GM18517 (cell line): Measurements from ENCODE around the gene ANKLE2.
"Not testable (repeated sequence)": the region's sequence is repeated elsewhere in the genome, so short reads cannot be mapped to it uniquely, and the experiment has no call there.

ENCODE experiments used
- ATAC-seq: cut with Tn5 transposase; IDR thresholded peaks from one replicate; pipeline ENCODE4 v1.9.1; 2021; ENCODE audit warnings: mild to moderate bottlenecking, moderate library complexity; ENCODE audit not compliant: unreplicated experiment

Gene ANKLE2

DNA sequence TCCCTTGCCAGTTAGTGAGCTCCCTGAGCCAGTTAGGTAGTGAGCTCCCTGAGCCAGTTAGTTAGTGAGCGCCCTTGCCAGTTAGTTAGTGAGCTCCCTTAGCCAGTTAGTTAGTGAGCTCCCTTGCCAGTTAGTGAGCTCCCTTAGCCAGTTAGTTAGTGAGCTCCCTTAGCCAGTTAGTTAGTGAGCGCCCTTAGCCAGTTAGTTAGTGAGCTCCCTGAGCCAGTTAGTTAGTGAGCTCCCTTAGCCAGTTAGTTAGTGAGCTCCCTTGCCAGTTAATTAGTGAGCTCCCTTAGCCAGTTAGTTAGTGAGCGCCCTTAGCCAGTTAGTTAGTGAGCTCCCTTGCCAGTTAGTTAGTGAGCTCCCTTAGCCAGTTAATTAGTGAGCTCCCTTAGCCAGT is 69.6 kb downstream of the ANKLE2 start:
- ATAC-seq, result not testable (repeated sequence)

GRCh38 chr12:132690112-132690511 is 71.5 kb downstream of the ANKLE2 start:
- no peak for ATAC-seq

GRCh38 chr12:132689227-132689626 is 72.4 kb downstream of the ANKLE2 start:
- no peak for ATAC-seq

DNA sequence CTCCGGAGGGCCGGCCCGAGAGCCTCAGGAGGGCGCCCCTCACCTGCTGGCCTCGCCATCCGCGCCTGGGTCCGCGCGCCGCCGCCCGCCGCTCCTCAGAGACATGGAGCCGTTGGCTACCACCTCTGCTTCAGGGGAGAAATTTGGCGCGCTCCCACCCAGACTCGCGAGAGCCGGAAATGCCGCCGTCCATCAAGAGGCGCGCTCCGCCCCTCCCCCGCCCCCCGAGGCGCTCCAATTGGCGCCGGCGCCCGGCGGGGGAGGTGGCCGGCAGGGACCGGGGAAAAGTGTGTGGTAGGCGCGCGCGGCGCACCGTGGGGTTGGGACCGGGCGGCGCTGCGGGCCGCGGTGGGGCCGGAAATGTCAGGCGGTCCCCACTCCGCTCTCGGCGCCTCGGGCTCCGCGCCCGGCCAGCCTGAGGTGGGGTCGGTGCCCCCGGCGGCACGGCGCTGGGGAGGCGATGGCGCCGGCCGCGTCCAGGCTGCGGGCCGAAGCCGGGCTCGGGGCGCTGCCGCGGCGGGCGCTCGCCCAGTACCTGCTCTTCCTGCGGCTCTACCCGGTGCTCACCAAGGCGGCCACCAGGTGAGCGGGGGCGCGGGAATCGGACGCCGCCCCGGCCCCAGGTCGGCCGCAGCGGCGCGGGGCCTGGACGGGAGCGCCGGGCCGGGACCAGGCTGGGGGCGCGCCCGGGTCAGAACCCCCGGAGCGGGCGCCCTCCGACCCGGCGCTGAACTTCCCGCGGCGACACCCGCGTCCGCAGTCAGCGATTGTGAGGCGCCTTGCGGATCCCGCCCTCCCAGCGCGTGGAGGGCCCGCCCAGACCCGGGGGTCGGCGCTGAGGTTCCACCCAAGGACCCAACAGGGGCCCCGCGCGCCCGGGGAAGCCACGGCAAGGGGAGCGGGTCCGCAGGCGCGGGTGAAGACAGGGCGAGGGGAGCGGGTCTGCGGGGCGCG is 74.1 kb downstream of the ANKLE2 start, which contains the start of the genes POLE and PXMP2:
Gene POLE (minus strand): TSS at position 132 of the 954 bp plus-strand sequence. CDS start 27 bp downstream, at position 105.
Gene PXMP2 (plus strand): TSS at position 377 of the 954 bp plus-strand sequence. CDS start 84 bp downstream, at position 461.
- peak; percentile 88 for ATAC-seq

DNA sequence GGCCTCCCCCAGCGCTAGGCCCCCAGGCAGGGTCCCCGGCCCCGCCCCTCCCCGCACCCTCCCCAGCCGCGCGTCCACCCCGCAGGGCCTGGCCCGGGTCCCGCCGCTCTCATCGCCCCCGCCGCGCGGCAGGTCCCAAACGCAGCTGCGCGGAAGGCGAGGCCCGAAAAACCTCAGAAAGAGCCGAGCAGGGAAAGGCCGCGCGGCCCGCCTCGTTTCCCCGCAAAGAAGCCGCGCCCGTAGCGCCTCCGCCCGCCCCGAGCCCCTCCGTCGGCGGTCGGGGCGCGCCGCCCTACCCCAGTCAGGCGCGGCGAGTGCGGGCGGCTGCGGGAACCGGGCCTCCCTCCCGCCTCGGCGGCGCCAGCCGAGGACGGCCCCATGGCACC is 74.8 kb downstream of the ANKLE2 start:
- ATAC-seq, result no peak

GRCh38 chr12:132685400-132685799 is 76.2 kb downstream of the ANKLE2 start:
- ATAC-seq, result no peak

- ATAC-seq, result no peak
Observed at GRCh38 chr12:132677492-132677891, 84.1 kb downstream of the ANKLE2 start.

DNA sequence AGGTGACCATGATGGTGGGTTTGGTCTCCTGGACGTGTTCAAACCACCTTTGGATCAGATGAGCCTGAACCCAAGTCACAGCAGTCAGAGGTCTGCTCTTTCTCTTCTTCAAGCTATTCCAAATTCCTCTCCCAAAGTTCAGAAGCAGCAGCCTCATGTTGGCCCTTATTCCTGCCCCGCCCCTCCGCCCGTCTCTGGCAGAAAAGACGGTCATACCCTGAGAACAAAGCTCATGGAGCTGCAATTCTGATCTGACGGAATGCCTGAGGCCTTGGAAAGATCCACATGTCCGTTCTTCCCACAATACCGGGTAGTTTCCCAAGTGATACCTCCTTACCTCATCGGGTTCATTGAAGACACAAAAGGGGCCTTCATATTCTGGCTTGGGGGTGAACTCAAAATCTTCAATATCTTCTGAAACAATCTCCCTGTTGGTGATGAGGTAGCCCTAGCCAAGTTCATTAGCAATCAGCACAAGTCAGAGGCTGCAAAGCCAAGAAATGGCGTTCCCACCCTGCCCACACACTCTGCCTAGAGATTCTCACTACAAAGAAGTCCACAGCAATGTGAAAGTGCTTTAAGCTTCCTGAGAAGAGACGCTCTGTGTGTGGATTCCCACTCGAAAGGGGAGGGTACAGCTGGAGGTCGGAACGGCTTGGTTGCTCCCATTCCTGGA is 85.7 kb downstream of the ANKLE2 start:
- ATAC-seq, result no peak
